ENCODE results near the gene FGFRL1.

DNA sequence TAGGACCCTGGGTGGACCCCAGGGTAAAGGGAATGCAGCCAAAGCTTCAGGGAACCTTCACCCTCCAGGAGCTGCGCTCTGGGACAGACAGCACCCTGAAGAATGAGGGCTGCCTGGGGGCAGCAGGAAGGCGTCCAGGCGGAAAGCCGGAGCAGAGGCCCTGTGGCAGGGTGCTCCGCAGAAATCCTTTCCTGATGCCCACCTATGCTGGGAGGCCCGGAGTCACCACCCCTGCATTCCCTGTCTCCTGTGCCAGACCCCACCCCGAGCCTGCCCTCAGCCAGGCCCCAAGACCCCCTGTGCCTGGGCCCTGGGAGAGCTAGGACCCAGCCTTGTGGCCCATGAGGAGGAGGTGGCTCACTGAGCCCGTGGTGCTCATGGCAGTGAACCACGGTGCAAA, 36.8 kb upstream of the FGFRL1 start:
- TF ChIP-seq, protein P1, sequence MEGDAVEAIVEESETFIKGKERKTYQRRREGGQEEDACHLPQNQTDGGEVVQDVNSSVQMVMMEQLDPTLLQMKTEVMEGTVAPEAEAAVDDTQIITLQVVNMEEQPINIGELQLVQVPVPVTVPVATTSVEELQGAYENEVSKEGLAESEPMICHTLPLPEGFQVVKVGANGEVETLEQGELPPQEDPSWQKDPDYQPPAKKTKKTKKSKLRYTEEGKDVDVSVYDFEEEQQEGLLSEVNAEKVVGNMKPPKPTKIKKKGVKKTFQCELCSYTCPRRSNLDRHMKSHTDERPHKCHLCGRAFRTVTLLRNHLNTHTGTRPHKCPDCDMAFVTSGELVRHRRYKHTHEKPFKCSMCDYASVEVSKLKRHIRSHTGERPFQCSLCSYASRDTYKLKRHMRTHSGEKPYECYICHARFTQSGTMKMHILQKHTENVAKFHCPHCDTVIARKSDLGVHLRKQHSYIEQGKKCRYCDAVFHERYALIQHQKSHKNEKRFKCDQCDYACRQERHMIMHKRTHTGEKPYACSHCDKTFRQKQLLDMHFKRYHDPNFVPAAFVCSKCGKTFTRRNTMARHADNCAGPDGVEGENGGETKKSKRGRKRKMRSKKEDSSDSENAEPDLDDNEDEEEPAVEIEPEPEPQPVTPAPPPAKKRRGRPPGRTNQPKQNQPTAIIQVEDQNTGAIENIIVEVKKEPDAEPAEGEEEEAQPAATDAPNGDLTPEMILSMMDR (conservative IDR thresholded peaks at IDR 0.05): no peak
- no peak for TF ChIP-seq EZH2 (IDR thresholded peaks at IDR 0.05; ENCODE audit: low read depth)
